SK-N-SH (cell line): ENCODE data around the gene OSGIN1.

Source experiments
- CHD2 ChIP-seq: fragments of 150-350 bp; IDR thresholded peaks from 2 replicates; pipeline ENCODE4 v1.6.1; 2018; ENCODE audit warnings: low read length; ENCODE audit not compliant: partially characterized antibody
- CTCF ChIP-seq: fragments of 200-600 bp; sonication (generic); IDR thresholded peaks from 2 replicates; pipeline ENCODE4 v1.6.1; 2017; ENCODE audit warnings: antibody characterized with exemption, mild to moderate bottlenecking, moderate library complexity
- EZH2phosphoT487 ChIP-seq: fragments of 200-600 bp; sonication (generic); IDR thresholded peaks from 2 replicates; pipeline ENCODE4 v1.6.1; 2017; ENCODE audit warnings: low read depth, mixed run types, mild to moderate bottlenecking, antibody characterized with exemption, moderate library complexity, borderline replicate concordance
- MAX ChIP-seq: IDR thresholded peaks from 2 replicates; pipeline ENCODE4 v1.4.0; 2012; ENCODE audit warnings: low read depth
- MXI1 ChIP-seq: IDR thresholded peaks from 2 replicates; pipeline ENCODE4 v1.6.1; 2012; ENCODE audit warnings: mild to moderate bottlenecking, low read depth, low read length, improper control_type of control experiment
- NFIC ChIP-seq: IDR thresholded peaks from 2 replicates; pipeline ENCODE4 v1.4.0; 2012; ENCODE audit warnings: borderline replicate concordance
- RCOR1 ChIP-seq: fragments of 150-350 bp; IDR thresholded peaks from 2 replicates; pipeline ENCODE4 v1.6.1; 2017; ENCODE audit warnings: antibody characterized with exemption, low read length
- REST ChIP-seq: IDR thresholded peaks from 2 replicates; pipeline ENCODE4 v1.6.1; 2012; ENCODE audit warnings: mild to moderate bottlenecking, low read depth, low read length, moderate library complexity
- USF1 ChIP-seq: IDR thresholded peaks from 2 replicates; pipeline ENCODE4 v1.4.0; 2012; ENCODE audit warnings: low read depth, borderline replicate concordance

GRCh38 chr16:83957296-83957855 is 4.3 kb downstream of the OSGIN1 start:
- TF ChIP-seq CTCF (no peak), MXI1 (no peak), NFIC (no peak), USF1 (no peak), REST (no peak), CHD2 (no peak), RCOR1 (no peak), MAX (no peak), EZH2phosphoT487 (no peak)
